ENCODE results near the gene PLEKHO1.

PLEKHO1 gene

GRCh38 chr1:150162862-150163706, 13.4 kb downstream of the PLEKHO1 start (continued):
- 0 out of 2 replicates have a peak, but pooled peaks have one; percentile 21 for TF ChIP-seq ZFP3 (tag by site-specific recombination; IDR thresholded peaks at IDR 0.05; ENCODE audit: low read depth)
- TF ChIP-seq ZEB2 (tag by site-specific recombination; IDR thresholded peaks at IDR 0.05): peak; percentile 55; the same call in 1 of the 2 replicates
- TF ChIP-seq ZNF621 (tag by site-specific recombination; IDR thresholded peaks at IDR 0.05): no peak
- TF ChIP-seq ZNF174 (tag by site-specific recombination; IDR thresholded peaks at IDR 0.05): no peak
- peak; percentile 37; the same call in 1 of the 2 replicates for TF ChIP-seq ZNF24 (tag by site-specific recombination; IDR thresholded peaks at IDR 0.05)
- TF ChIP-seq ZBTB26 (tag by site-specific recombination; optimal IDR thresholded peaks at IDR 0.05): peak; percentile 44
- TF ChIP-seq ZBTB48 (tag by site-specific recombination; IDR thresholded peaks at IDR 0.05): no peak
- no peak for TF ChIP-seq ZSCAN18 (tag by site-specific recombination; IDR thresholded peaks at IDR 0.05)
- TF ChIP-seq ZNF398 (tag by site-specific recombination; IDR thresholded peaks at IDR 0.05): peak; percentile 88

GRCh38 chr1:150164224-150164623, 14.5 kb downstream of the PLEKHO1 start:
- no peak overlapping the region for H3K4me3 ChIP-seq (ENCODE audit: low read depth, low read length)
- H3K27ac ChIP-seq (ENCODE audit: extremely low read depth, low read depth, low read length): no peak overlapping the region
- peaks cover 0 to 11% of the 10 kb centered on the region in 2 experiments; a peak in 1 of 3 replicates for H3K36me3 ChIP-seq (ENCODE audit: control insufficient read depth in 2 of 2, insufficient read depth in 1 of 2, low read length in 2 of 2)
- ChIA-PET POLR2A (no interaction called here), CTCF (interaction anchor here (0.6 to 3.7 kb wide), 5 partner anchors 12 to 257 kb away, joined by 3 to 28 read pairs (median 6); no protein-coding TSS in a partner anchor)
- no peaks in the 10 kb centered on the region for H3K4me1 ChIP-seq (ENCODE audit: control insufficient read depth, insufficient read depth, low read length)
- no peaks in the 10 kb centered on the region for H3K9me3 ChIP-seq (ENCODE audit: control insufficient read depth, insufficient read depth, low read depth, low read length)
- TF ChIP-seq AEBP2 (tag by site-specific recombination; IDR thresholded peaks at IDR 0.05; ENCODE audit: borderline replicate concordance): no peak
- TF ChIP-seq BCL6B (tag by site-specific recombination; IDR thresholded peaks at IDR 0.05): no peak
- no peak for TF ChIP-seq ZNF600 (tag by site-specific recombination; IDR thresholded peaks at IDR 0.05)
- no peak for TF ChIP-seq ZBTB26 (tag by site-specific recombination; optimal IDR thresholded peaks at IDR 0.05)
- TF ChIP-seq ZNF24 (tag by site-specific recombination; IDR thresholded peaks at IDR 0.05): no peak
- TF ChIP-seq KLF17 (tag by site-specific recombination; IDR thresholded peaks at IDR 0.05): no peak
- TF ChIP-seq ZNF155 (tag by site-specific recombination; IDR thresholded peaks at IDR 0.05): no peak
- no peak for TF ChIP-seq ZNF341 (tag by site-specific recombination; IDR thresholded peaks at IDR 0.05; ENCODE audit: low read depth)
- TF ChIP-seq ZNF529 (tag by site-specific recombination; IDR thresholded peaks at IDR 0.05; ENCODE audit: insufficient replicate concordance): no peak
- no peak for TF ChIP-seq ELK4 (IDR thresholded peaks at IDR 0.05; ENCODE audit: borderline replicate concordance, low read depth, low read length)
- no peak for TF ChIP-seq SETDB1 (IDR thresholded peaks at IDR 0.05; ENCODE audit: insufficient read length, low read length)
- no peak for TF ChIP-seq CTCF (tag by site-specific recombination; IDR thresholded peaks at IDR 0.05)
- no peak for TF ChIP-seq WT1 (tag by site-specific recombination; IDR thresholded peaks at IDR 0.05)

Data from HEK293 (cell line).